ENCODE results near the gene SERPINA1. TPM values are rescaled to one million over a fixed set of nuclear protein-coding genes. Genes with fewer than 3 reads are reported as not detected.

SERPINA1 gene
- total and polyA plus RNA-seq, 2 of the 13 experiments (the other 11 are each of a cell fraction or from before 2014, with no cell fraction given) = 3,266 to 11,015 TPM

- 0 out of 2 replicates have a peak, but pooled peaks have one; percentile 38 for TF ChIP-seq ZNF205 (CRISPR knock-in tag; IDR thresholded peaks at IDR 0.05)
- TF ChIP-seq TOPORS (CRISPR knock-in tag; IDR thresholded peaks at IDR 0.05) = no peak
- no peak for TF ChIP-seq MAFF (IDR thresholded peaks at IDR 0.05; ENCODE audit: low read depth, low read length)
- TF ChIP-seq TCF7 (IDR thresholded peaks at IDR 0.05; ENCODE audit: low read depth) = no peak
- TF ChIP-seq ELF3 (CRISPR knock-in tag; IDR thresholded peaks at IDR 0.05) = 0 out of 2 replicates have a peak, but pooled peaks have one; percentile 37
- TF ChIP-seq MIER3 (CRISPR knock-in tag; IDR thresholded peaks at IDR 0.05; ENCODE audit: borderline replicate concordance) = 0 out of 2 replicates have a peak, but pooled peaks have one; percentile 35
- no peak for TF ChIP-seq ONECUT2 (CRISPR knock-in tag; IDR thresholded peaks at IDR 0.05)
- TF ChIP-seq TBP (CRISPR knock-in tag; IDR thresholded peaks at IDR 0.05) = no peak
- no peak for TF ChIP-seq PTBP1 (IDR thresholded peaks at IDR 0.05; ENCODE audit: low read depth, low read length, poor library complexity, severe bottlenecking)
- TF ChIP-seq ZNF432 (CRISPR knock-in tag; IDR thresholded peaks at IDR 0.05; ENCODE audit: borderline replicate concordance) = no peak
- no peak for TF ChIP-seq ARID2 (CRISPR knock-in tag; IDR thresholded peaks at IDR 0.05; ENCODE audit: borderline replicate concordance)
- TF ChIP-seq FUBP1 (CRISPR knock-in tag; IDR thresholded peaks at IDR 0.05; ENCODE audit: borderline replicate concordance) = no peak
- TF ChIP-seq IRX3 (CRISPR knock-in tag; IDR thresholded peaks at IDR 0.05; ENCODE audit: borderline replicate concordance, low read depth) = no peak
- no peak for TF ChIP-seq CCAR2 (optimal IDR thresholded peaks at IDR 0.05; ENCODE audit: low read depth, low read length)
- TF ChIP-seq MTA1 (CRISPR knock-in tag; IDR thresholded peaks at IDR 0.05; ENCODE audit: borderline replicate concordance) = no peak
- 0 out of 2 replicates have a peak, but pooled peaks have one; percentile 46 for TF ChIP-seq FOSL2 (CRISPR knock-in tag; IDR thresholded peaks at IDR 0.05)
- TF ChIP-seq, protein P1, sequence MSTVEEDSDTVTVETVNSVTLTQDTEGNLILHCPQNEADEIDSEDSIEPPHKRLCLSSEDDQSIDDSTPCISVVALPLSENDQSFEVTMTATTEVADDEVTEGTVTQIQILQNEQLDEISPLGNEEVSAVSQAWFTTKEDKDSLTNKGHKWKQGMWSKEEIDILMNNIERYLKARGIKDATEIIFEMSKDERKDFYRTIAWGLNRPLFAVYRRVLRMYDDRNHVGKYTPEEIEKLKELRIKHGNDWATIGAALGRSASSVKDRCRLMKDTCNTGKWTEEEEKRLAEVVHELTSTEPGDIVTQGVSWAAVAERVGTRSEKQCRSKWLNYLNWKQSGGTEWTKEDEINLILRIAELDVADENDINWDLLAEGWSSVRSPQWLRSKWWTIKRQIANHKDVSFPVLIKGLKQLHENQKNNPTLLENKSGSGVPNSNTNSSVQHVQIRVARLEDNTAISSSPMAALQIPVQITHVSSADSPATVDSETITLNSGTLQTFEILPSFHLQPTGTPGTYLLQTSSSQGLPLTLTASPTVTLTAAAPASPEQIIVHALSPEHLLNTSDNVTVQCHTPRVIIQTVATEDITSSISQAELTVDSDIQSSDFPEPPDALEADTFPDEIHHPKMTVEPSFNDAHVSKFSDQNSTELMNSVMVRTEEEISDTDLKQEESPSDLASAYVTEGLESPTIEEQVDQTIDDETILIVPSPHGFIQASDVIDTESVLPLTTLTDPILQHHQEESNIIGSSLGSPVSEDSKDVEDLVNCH (CRISPR knock-in tag; IDR thresholded peaks at IDR 0.05) = no peak
- no peak for TF ChIP-seq ZNF691 (CRISPR knock-in tag; IDR thresholded peaks at IDR 0.05; ENCODE audit: borderline replicate concordance, low read depth)
- no peak for TF ChIP-seq TEAD3 (CRISPR knock-in tag; optimal IDR thresholded peaks at IDR 0.05; ENCODE audit: borderline replicate concordance)
- TF ChIP-seq HNRNPLL (IDR thresholded peaks at IDR 0.05; ENCODE audit: low read depth, low read length, poor library complexity, severe bottlenecking) = no peak
- peak; percentile 37 for TF ChIP-seq XRCC5 (optimal IDR thresholded peaks at IDR 0.05; ENCODE audit: low read length)
- TF ChIP-seq ZNF501 (CRISPR knock-in tag; IDR thresholded peaks at IDR 0.05) = peak; percentile 45; the same call in 1 of the 2 replicates
- TF ChIP-seq, protein P2, sequence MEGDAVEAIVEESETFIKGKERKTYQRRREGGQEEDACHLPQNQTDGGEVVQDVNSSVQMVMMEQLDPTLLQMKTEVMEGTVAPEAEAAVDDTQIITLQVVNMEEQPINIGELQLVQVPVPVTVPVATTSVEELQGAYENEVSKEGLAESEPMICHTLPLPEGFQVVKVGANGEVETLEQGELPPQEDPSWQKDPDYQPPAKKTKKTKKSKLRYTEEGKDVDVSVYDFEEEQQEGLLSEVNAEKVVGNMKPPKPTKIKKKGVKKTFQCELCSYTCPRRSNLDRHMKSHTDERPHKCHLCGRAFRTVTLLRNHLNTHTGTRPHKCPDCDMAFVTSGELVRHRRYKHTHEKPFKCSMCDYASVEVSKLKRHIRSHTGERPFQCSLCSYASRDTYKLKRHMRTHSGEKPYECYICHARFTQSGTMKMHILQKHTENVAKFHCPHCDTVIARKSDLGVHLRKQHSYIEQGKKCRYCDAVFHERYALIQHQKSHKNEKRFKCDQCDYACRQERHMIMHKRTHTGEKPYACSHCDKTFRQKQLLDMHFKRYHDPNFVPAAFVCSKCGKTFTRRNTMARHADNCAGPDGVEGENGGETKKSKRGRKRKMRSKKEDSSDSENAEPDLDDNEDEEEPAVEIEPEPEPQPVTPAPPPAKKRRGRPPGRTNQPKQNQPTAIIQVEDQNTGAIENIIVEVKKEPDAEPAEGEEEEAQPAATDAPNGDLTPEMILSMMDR (CRISPR knock-in tag; IDR thresholded peaks at IDR 0.05) = peak; percentile 94
These were observed 24.6 kb upstream of the SERPINA1 start (continued) for GRCh38 chr14:94412671-94413638.
